Transverse colon (tissue), 4 donors: ENCODE measurements around the gene COQ2. TPM values are rescaled to one million over a fixed set of nuclear protein-coding genes. Genes with fewer than 3 reads are reported as not detected.

ENCODE experiments used
- DNase-seq: peaks from one replicate; pipeline ENCODE4 v3.0.0-alpha.2; 2019
- H3K27ac ChIP-seq, 4 donors: fragments of 200-600 bp; sonication (generic); 2 replicates each; pipeline ENCODE4 v1.5.1; 2016 to 2018; ENCODE audit warnings: inconsistent platforms in 4 of 4
- H3K27me3 ChIP-seq: fragments of 200-600 bp; sonication (generic); 2 replicates; pipeline ENCODE4 v1.5.1; 2017; ENCODE audit warnings: inconsistent platforms
- H3K36me3 ChIP-seq, 4 donors: fragments of 200-600 bp; sonication (generic); 2 replicates each; pipeline ENCODE4 v1.5.1; 2017 to 2019; ENCODE audit warnings: inconsistent platforms in 4 of 4
- H3K4me1 ChIP-seq, 4 donors: fragments of 200-600 bp; sonication (generic); 2 replicates each; pipeline ENCODE4 v1.5.1; 2017 to 2020; ENCODE audit warnings: inconsistent platforms in 4 of 4
- H3K4me3 ChIP-seq, 4 donors: fragments of 200-600 bp; sonication (generic); 1 replicate in 1 of 4; 2 replicates in 3 of 4; pipeline versions ENCODE4 v1.5.1 to v1.6.1; 2017 to 2019; ENCODE audit warnings: inconsistent platforms in 4 of 4
- H3K9me3 ChIP-seq, 2 donors: fragments of 200-600 bp; sonication (generic); 2 replicates each; pipeline ENCODE4 v1.5.1; 2017 to 2019; ENCODE audit warnings: inconsistent platforms in 2 of 2
- EP300 ChIP-seq: sonication (generic); formaldehyde crosslinking; IDR thresholded peaks from one replicate; pipeline ENCODE4 v1.6.1; 2017; ENCODE audit warnings: antibody characterized with exemption, low read depth
- POLR2A ChIP-seq: fragments of 450-650 bp; IDR thresholded peaks from one replicate; pipeline ENCODE4 v1.6.1; 2016; ENCODE audit warnings: antibody characterized with exemption, mild to moderate bottlenecking, moderate library complexity
- POLR2AphosphoS5 ChIP-seq, 3 donors: sonication (generic); formaldehyde crosslinking; IDR thresholded peaks; one replicate each; pipeline ENCODE4 v1.6.1; 2016; ENCODE audit warnings: antibody characterized with exemption in 3 of 3
- WGBS, 2 donors: methylation state at CpG; one replicate each; pipeline ENCODE4 v1.1.5; 2018; ENCODE audit warnings: low coverage in 1 of 2; 5-methylcytosine and 5-hydroxymethylcytosine counted together
- in situ Hi-C, 4 donors: fragments of 200-750 bp; cut with MboI; loops; one replicate each; pipeline versions ENCODE4 v1.15.0 to v1.15.1; 2017; ENCODE audit warnings: low sequenced_read_pairs in 3 of 4, low pct_ligation_motif_present in 1 of 4, low pct_unique_long_range_greater_than_20kb in 1 of 4
- intact Hi-C: fragments of 100-400 bp; cut with DNase I; formaldehyde crosslinking; loops from one replicate; pipeline ENCODE4 v1.15.1; 2023; ENCODE audit warnings: low total_unique reads
- total RNA-seq, 4 donors: library from RNA; depleted of rRNA; stranded (reverse); fragments of >200 nt; gene quantifications; one replicate each; pipeline ENCODE4 v1.1.0, GENCODE V29; 2016
- TF ChIP-seq, protein P1 (sequence below), 5 experiments: fragments of 200-600 bp in 3 of 5; fragments of 450-650 bp in 2 of 5; sonication (generic) in 3 of 5; IDR thresholded peaks; 1 replicate in 2 of 5; 2 replicates in 3 of 5; pipeline ENCODE4 v1.5.1; 2016 to 2017; ENCODE audit warnings: antibody characterized with exemption in 5 of 5, inconsistent platforms in 3 of 5, mild to moderate bottlenecking in 2 of 5, moderate library complexity in 1 of 5

Gene COQ2
- total RNA-seq, 4 donors from 2014 or later = 0.75 to 14.4 (median 12.2) TPM

DNA sequence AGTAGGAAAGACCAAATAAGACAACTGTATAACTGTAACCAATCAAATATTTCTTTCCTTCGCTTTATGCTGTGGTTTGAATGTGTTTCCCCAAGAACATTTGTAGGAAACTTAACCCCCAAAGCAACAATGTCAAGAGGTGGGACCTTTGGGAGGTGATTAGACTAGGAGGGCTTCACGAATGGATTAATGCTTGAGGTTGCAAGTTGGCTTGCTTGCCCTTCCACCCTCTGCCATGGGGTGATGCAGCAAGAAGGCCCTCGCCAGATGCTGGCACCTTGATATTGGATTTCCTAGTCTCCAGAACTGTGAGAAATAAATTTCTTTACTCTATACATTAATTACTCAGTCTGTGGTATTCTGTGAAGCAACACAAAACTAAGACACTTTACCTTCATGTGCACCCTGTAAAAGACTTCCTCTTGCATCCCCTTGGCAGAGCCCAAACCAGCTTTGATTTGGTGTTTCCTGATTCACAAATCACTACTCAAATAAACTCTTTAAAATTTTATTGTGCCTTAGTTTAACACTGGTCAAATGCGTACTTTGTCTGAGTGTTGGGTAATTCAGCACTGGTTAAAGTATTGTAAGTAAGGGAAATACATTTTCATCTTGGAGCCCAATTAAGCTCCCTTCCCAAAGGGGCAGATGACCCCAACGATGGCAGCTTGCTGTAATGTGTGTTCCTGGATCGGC lies 59.9 kb downstream of the COQ2 start:
- TF ChIP-seq POLR2A (no peak), EP300 (no peak), POLR2AphosphoS5 (IDR thresholded peaks at IDR 0.05) (no peak)
- TF ChIP-seq, protein P1, sequence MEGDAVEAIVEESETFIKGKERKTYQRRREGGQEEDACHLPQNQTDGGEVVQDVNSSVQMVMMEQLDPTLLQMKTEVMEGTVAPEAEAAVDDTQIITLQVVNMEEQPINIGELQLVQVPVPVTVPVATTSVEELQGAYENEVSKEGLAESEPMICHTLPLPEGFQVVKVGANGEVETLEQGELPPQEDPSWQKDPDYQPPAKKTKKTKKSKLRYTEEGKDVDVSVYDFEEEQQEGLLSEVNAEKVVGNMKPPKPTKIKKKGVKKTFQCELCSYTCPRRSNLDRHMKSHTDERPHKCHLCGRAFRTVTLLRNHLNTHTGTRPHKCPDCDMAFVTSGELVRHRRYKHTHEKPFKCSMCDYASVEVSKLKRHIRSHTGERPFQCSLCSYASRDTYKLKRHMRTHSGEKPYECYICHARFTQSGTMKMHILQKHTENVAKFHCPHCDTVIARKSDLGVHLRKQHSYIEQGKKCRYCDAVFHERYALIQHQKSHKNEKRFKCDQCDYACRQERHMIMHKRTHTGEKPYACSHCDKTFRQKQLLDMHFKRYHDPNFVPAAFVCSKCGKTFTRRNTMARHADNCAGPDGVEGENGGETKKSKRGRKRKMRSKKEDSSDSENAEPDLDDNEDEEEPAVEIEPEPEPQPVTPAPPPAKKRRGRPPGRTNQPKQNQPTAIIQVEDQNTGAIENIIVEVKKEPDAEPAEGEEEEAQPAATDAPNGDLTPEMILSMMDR (IDR thresholded peaks at IDR 0.05) = no peak
- no peaks in the 10 kb centered on the region for H3K9me3 ChIP-seq
- H3K4me3 ChIP-seq = no peak overlapping the region
- H3K27me3 ChIP-seq = no peaks in the 10 kb centered on the region
- H3K4me1 ChIP-seq = peaks cover 0 to 8% (median 2%) of the 10 kb centered on the region in 4 donors
- in situ Hi-C loops (no loop called here), intact Hi-C loops (no loop called here)
- DNase-seq = no peak
- no peak overlapping the region for H3K27ac ChIP-seq
- WGBS, 2 donors = 67 to 78% methylated on average over 6 of the region's 6 CpGs
- H3K36me3 ChIP-seq = no peaks in the 10 kb centered on the region

DNA sequence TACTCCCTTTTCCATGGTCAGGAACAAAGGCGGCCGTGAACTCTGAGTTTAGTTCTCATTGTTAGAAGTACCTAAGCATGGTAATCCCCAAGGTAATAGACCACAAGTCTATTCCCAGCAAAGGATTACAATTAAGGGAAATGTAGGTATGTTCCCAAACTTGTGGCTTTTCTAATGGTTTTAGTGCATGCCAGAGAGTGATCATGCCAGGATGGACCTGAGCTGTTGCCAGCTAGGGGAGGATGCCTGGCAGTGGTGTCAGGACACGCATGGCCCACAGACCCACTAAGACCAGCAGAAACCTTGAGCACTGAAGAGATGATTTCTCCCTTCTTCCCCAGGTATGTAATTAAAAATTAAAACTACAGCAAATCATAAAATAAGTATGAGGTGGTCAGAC lies 60.8 kb downstream of the COQ2 start:
- WGBS, 2 donors = 92% methylated on average over 3 of the region's 3 CpGs; no CpG with 5 or more reads in 1 of the 2 donors
- DNase-seq = no peak
- in situ Hi-C loops (no loop called here), intact Hi-C loops (no loop called here)
- no peak overlapping the region for H3K4me3 ChIP-seq
- no peaks in the 10 kb centered on the region for H3K36me3 ChIP-seq
- H3K9me3 ChIP-seq = no peaks in the 10 kb centered on the region
- H3K4me1 ChIP-seq = peaks cover 0 to 12% (median 8%) of the 10 kb centered on the region in 4 donors
- no peak overlapping the region for H3K27ac ChIP-seq
- H3K27me3 ChIP-seq = no peaks in the 10 kb centered on the region
- no peak for TF ChIP-seq POLR2A
- TF ChIP-seq EP300 = no peak
- TF ChIP-seq, protein P1 (IDR thresholded peaks at IDR 0.05) = no peak
- TF ChIP-seq POLR2AphosphoS5 (IDR thresholded peaks at IDR 0.05) = no peak

DNA sequence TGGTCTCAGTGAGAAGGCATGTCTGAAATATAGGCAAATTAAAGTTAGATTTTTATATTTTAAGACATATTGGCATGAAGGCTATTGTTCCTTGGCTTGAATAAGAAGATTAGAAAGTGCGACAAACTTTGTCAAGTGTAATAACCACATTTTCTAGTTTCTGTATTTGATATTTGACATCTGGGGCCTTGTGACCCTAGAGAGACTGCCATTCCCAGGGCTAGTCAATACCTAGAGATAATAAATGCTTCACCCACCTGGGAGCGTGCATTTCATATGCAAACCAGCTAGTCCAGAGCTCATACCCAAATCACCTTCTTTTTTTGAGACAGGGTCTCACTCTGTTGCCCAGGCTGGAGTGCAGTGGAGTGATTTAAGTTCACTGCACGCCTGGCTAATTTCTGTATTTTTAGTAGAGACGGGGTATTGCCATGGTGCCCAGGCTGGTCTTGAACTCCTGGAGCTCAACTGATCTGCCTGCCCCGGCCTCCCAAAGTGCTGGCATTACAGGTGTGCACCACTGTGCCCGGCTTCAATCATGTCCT lies 62.6 kb downstream of the COQ2 start:
- no peak for DNase-seq
- peaks cover 0 to 29% (median 15%) of the 10 kb centered on the region in 4 donors for H3K4me1 ChIP-seq
- no peak overlapping the region for H3K4me3 ChIP-seq
- H3K27ac ChIP-seq = no peak overlapping the region
- WGBS, 2 donors = 85 to 87% methylated on average over 5 to 6 of the region's 6 CpGs
- intact Hi-C loops = no loop called here
- no peaks in the 10 kb centered on the region for H3K27me3 ChIP-seq
- TF ChIP-seq POLR2A = no peak
- TF ChIP-seq, protein P1 (IDR thresholded peaks at IDR 0.05) = no peak
- TF ChIP-seq POLR2AphosphoS5 (IDR thresholded peaks at IDR 0.05) = no peak
- in situ Hi-C loops = no loop called here
- no peaks in the 10 kb centered on the region for H3K36me3 ChIP-seq
- no peaks in the 10 kb centered on the region for H3K9me3 ChIP-seq

DNA sequence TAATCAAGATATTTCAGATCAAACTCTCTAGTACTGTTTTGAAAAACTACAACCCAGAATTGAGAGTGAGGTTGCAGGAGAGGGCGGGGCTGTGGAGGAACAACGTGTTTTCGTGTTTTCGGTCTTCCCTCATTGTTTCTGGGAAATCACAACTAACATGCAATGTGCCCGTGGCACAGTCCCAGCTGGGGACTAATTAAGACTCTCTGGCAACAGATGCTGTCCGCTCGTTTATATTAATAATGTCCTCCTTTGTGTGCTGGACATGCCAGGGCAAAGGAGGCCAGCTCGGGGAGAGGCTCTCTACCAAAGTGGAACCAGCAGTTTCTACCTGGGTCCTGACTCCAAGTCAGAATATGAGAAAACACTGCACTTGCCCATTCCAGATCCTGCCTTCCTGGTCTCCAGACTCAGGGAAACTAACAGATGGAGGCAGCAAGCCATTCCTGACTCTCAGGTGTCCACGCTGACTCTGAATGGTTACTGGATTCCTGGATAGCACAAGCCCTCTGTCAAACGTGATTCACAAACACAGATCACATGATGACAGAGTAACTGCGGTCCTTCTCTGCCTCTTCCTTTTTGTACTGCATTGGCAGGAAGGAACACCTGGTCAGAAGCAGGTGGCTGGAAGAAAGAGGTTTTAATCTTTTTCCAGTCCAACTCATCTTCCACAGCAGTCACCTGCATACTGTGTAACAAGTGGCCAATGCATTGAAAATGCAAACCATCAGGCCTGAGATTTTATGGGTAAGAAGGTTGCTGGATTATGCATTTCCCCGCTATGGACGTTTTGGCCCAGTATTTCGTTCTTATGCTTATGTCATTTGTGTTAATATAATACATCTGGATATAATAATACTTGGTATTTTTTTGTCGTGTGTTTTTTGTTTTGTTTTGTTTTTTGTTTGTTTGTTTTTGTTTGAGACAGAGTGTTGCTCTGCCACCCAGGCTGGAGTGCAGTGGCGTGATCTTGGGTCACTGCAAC lies 65.0 kb downstream of the COQ2 start:
- peak overlapping the region; percentile 36 to 74 (median 54) for H3K27ac ChIP-seq
- no peaks in the 10 kb centered on the region for H3K9me3 ChIP-seq
- no peaks in the 10 kb centered on the region for H3K27me3 ChIP-seq
- H3K36me3 ChIP-seq = no peaks in the 10 kb centered on the region
- in situ Hi-C loops = no loop called here
- intact Hi-C loops = no loop called here
- peaks cover 0 to 34% (median 13%) of the 10 kb centered on the region in 4 donors for H3K4me1 ChIP-seq
- WGBS, 2 donors = 55 to 59% methylated on average over 11 to 16 of the region's 16 CpGs
- peak in 1 of 3 donors; percentile 29 for TF ChIP-seq POLR2AphosphoS5 (IDR thresholded peaks at IDR 0.05)
- TF ChIP-seq, protein P1 (IDR thresholded peaks at IDR 0.05) = no peak
- peak; percentile 56 for DNase-seq
- H3K4me3 ChIP-seq = peak overlapping the region in 1 of 4 donors; percentile 5
